GM12892 (cell line): ENCODE results near the gene CDH13.

Source experiments
- DNase-seq: peaks from one replicate; pipeline ENCODE4 v3.0.0; 2011; ENCODE audit not compliant: insufficient read length
- FAIRE-seq: peaks from 2 replicates; lab custom pipeline; 2011; peaks lifted over from hg19 to GRCh38; lab: Jason Lieb, UNC
- POLR2A ChIP-seq: IDR thresholded peaks from 2 replicates; pipeline ENCODE4 v1.6.1; 2011; ENCODE audit warnings: low read depth, low read length, control low read depth
- POLR2AphosphoS5 ChIP-seq: IDR thresholded peaks from 2 replicates; pipeline ENCODE4 v1.6.1; 2011; ENCODE audit warnings: low read depth, low read length, control low read depth
- TAF1 ChIP-seq: IDR thresholded peaks from 2 replicates; pipeline ENCODE4 v1.6.1; 2011; ENCODE audit warnings: low read depth, mild to moderate bottlenecking, control low read depth, low read length, borderline replicate concordance

CDH13 gene

GRCh38 chr16:82643936-82644630 is 17.3 kb downstream of the CDH13 start:
- no peak for TF ChIP-seq POLR2A
- no peak for TF ChIP-seq TAF1
- no peak for TF ChIP-seq POLR2AphosphoS5
- no peak for DNase-seq
- no peak for FAIRE-seq

GRCh38 chr16:82646504-82646903 is 19.7 kb downstream of the CDH13 start:
- DNase-seq, result no peak
- no peak for FAIRE-seq
- TF ChIP-seq POLR2A (no peak), TAF1 (no peak), POLR2AphosphoS5 (no peak)

DNA sequence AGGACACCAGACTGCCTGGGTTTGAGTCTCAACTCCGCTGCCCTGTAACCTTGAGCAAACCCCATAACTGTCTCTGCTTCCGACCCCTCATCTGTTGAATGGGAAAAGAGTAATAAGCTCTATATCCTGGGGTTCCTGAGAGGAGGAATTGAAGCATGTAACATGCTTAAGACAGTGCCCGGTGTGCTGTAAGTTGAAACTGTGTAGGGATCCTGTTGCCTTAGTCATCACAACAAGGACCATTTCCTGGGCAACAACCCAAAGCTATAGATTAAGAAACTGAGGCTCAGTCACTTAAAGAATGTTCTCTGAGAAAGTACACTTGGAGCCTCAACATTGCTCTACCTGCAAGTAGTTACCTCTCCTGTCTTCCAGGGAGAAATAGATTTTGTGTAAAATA is 23.0 kb downstream of the CDH13 start:
- FAIRE-seq (no peak), DNase-seq (no peak)
- TF ChIP-seq POLR2A (no peak), TAF1 (no peak), POLR2AphosphoS5 (no peak)

- TF ChIP-seq TAF1, result no peak
- TF ChIP-seq POLR2AphosphoS5, result no peak
- TF ChIP-seq POLR2A, result no peak
- DNase-seq (no peak), FAIRE-seq (no peak)
Observed at GRCh38 chr16:82650804-82651203, 24.0 kb downstream of the CDH13 start.

- FAIRE-seq (peak; percentile 92), DNase-seq (no peak)
- 0 out of 2 replicates have a peak, but pooled peaks have one; percentile 18 for TF ChIP-seq POLR2AphosphoS5
- TF ChIP-seq TAF1, result no peak
Observed at GRCh38 chr16:82651921-82652601, 25.3 kb downstream of the CDH13 start.

GRCh38 chr16:82652826-82653225 is 26.1 kb downstream of the CDH13 start:
- FAIRE-seq (no peak), DNase-seq (no peak)
- TF ChIP-seq POLR2AphosphoS5 (no peak), TAF1 (no peak), POLR2A (no peak)

GRCh38 chr16:82653550-82654511 is 27.1 kb downstream of the CDH13 start:
- DNase-seq, result peak; percentile 23
- TF ChIP-seq TAF1, result 0 out of 2 replicates have a peak, but pooled peaks have one; percentile 51
- TF ChIP-seq POLR2A, result peak; percentile 60
- peak; percentile 64; the same call in 1 of the 2 replicates for TF ChIP-seq POLR2AphosphoS5
- peak; percentile 89 for FAIRE-seq

DNA sequence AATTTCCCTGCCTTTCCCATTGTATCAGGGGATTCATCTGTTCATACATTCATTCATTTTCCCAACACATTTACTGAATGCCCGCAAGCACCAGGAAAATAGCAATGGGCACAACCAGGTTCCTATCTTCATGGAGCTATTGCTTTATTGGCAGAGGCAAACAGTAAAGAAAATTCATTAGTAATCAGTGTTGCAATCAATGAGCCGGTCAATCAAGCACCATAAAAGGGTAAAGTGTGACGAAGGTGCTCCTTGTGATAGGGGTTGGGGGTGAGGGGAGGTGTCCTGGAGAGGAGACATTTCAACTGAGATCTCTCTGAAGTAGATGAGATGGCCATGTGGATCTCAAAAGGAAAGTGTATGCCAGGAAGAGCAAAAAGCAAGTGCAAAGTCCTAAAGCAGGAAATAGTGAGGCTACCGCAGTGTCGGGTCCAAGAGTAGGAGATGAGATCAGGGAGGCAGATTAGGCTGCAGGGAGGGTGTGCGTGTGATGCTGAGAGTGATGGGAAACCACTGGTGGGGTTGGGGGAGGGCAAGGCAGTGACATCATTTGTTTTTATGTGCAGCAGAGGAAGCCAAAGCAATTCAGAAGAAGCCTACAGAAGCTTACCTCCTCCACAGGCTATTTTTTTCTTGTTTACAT is 28.4 kb downstream of the CDH13 start:
- FAIRE-seq (peak; percentile 92), DNase-seq (no peak)
- no peak for TF ChIP-seq POLR2AphosphoS5
- peak; percentile 39; the same call in 1 of the 2 replicates for TF ChIP-seq POLR2A

DNA sequence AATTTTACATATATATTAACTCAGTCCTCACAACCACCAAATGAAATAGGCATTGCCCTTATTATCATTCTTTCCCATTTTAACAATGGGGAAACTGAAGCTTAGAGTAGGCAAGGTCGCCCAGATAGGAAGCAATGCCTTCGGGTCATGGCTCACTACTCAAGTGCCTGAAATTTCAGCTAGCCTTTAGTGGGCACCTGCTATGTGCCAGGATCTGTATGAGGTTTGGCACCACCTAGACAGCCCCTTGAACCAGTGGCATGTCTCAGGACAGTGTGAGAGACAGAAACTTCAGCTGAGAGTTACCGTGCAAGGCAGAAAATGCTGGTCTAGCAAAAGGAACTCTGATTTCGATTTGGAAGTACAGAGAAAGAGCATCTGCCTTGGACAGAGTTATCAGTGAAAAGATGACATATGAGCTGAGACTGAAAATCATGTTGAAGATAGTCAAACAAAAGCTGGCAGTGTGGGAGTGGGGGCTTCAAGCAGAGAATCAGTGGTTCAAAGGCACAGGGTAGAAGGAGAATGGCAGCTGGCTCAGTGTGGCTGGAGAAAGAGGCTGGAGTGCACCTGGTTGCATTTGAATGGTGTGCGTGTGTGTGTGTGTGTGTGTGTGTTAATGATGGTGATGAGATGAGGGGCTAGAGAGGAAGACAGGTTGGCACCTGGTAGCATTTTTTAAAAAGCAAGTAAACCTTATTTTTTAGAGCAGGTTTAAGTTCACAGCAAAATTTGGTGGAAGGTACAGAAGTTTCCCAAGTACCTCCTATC is 29.1 kb downstream of the CDH13 start:
- TF ChIP-seq POLR2A (no peak), TAF1 (no peak), POLR2AphosphoS5 (no peak)
- FAIRE-seq, result no peak
- no peak for DNase-seq

GRCh38 chr16:82657239-82657638 is 30.5 kb downstream of the CDH13 start:
- DNase-seq (no peak), FAIRE-seq (no peak)
- TF ChIP-seq TAF1 (no peak), POLR2A (no peak), POLR2AphosphoS5 (no peak)
